T1000 (cell line): ENCODE data around the gene TBPL2.
A peak's percentile ranks its signal among the peaks of the same experiment; 100 is the strongest.
"Not testable (repeated sequence)": the region's sequence is repeated elsewhere in the genome, so short reads cannot be mapped to it uniquely, and the experiment has no call there.

ENCODE experiments used
- DNase-seq: peaks from one replicate; lab custom pipeline; 2025; ENCODE audit warnings: mixed read lengths; lab: John Stamatoyannopoulos, UW

The TBPL2 gene

DNA sequence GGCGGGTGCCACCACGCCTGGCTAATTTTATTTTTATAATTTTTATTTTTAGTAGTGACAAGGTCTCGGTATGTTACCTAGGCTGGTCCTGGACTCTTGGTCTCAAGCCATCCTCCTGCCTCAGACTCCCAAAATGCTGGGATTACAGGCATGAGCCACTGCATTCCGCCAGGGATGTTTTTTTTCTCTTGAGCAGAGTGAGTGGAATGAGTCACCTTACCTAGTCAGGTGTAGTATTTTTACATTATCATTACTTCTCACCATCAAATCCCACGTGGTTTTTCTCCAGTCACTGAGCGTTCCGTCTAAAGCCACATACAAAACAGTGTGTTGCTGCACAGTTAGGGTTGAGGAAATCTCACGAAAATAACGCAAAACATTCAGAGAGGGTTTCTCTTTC is 870 bp upstream of the TBPL2 start:
- no peak for DNase-seq

DNA sequence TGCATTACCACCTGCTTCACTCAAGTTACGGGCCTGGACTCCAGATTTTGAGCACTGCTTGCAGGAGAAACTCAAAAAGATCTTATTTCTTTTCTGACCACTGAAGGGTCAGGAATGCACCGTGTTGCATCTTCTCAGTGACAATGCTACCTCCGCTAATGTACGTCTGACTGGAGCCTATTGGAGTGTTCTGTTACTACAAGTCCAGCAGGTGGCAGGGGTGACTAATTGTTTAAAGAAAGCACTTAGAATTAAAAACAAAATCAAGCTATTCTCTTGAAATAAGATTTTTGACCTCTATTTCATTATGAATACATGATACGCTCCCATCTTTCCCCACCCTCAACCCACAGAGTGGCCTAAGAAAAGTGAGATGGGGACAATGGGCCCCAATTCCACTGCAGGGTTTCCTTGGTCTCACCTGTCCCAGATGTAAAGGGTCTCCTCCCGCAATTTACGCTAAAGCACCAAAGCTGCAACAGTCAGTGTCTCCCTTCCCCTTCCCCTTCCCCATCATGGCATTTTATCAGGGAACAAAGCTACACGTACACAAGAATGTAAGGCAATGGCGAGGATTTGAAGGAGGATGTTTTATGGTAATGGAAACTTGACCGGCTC is 2.2 kb downstream of the TBPL2 start:
- DNase-seq, result no peak

DNA sequence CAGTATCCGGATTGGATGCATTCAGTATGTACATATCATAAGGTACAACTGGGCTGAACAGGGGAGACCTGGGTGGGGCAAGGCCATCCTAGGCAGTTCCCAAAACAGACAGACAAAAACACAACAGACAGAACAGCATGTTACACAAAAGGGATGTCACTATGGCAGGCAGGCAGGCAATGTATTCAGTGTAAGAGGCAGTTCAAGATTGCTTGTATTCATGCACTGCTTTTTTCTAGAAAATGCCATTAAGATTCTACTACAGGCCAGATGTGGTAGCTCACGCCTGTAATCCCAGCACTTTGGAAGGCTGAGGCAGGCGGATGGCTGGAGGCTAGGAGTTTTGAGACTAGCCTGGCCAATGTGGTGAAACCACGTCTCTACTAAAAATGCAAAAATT is 3.5 kb downstream of the TBPL2 start:
- DNase-seq, result no peak

DNA sequence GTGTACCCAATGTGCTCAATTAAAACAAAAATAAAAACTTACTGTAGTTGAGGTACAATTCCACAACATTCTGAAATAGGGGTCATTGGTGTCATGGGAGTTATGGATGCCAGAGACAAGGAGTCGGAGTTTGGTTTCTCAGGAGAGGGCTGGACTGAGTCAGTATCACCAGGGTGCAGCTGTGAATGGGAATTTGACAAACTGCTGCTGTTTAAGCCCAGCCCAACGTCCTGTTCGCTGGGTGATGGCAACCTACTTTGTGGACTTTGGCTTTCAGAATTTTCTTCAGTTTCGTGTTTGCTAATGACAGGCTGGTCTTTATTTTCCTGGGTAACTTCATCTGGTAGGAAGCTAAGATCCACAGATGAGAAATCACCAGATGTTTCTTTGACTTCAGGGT is 3.9 kb downstream of the TBPL2 start:
- DNase-seq, result no peak

DNA sequence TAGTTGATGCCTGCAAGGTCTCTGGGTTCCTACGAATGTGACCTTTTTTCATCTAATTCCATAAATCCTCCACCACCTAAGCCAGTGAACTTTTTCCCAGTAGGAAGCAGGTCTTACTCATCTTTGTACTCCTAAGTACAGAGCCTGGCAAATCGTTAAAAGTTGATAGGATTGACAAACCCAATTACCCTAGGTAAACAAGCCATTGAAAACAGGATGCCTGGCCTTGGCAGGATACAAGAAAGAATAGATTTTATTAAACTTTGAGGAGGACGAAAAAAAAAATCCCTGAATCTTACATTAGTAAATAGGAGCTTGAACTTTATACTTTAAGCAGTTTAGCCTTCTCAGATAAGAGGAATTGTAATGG is 5.6 kb downstream of the TBPL2 start:
- DNase-seq, result no peak

DNA sequence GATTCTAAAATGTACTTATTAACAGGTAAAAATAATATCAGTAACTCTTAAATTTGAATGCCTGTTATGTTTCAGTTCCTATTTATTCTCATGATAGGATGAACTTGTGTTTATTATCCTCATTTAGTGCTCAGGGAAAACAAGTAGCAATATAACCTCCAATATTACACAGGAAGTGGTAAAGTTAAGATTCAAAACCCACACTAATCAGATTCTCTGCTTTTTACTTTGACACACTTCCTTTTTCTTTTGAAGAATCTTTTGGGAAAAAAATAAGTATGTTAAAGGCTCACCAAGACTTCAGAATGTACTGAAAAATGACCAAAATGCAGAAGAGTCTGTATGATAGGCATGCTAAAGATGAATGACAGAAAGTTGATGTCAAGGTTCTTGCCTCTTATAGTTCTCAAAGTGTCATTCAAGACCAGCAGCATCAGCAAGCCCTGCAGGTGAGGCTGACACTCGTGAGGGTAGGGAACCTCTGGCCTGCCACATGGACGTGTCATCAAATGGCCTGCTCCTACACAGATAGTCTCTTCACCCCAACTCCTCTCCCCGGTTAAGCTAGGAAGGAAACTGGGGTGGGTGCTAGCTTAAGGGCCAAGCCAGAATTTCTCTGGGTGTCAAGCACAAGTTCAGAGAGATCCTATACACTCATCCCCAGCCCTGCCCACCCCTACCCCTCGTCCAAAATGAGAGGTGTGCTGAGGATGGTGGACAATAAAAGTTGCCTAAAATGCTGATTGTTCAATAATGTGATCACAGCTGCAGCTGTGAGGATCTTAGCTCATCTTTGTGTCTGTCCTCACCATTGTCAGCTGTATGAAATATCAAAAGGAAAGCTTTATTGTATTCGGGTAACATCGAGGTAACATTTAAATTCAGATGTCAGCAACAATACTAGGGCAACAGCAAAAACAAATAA is 6.3 kb downstream of the TBPL2 start:
- DNase-seq, result no peak

DNA sequence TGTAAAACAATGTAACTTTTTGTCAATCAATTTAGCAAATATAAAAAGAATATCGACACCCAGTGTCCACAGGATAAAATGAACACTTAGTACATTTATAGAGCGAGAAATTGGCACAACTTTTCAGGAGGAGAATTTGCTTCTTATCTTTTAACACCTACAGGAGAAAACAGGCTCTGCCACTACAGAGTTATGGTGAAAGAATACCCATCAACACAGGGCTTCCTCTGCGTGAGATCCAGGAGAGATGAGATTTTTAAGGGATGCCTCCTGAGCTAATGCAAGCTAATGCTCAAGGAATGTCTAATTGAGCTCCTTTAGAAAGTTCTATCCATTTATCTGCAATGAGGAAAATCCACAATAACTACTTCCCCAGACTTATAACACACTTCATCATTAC is 7.8 kb downstream of the TBPL2 start:
- no peak for DNase-seq

DNA sequence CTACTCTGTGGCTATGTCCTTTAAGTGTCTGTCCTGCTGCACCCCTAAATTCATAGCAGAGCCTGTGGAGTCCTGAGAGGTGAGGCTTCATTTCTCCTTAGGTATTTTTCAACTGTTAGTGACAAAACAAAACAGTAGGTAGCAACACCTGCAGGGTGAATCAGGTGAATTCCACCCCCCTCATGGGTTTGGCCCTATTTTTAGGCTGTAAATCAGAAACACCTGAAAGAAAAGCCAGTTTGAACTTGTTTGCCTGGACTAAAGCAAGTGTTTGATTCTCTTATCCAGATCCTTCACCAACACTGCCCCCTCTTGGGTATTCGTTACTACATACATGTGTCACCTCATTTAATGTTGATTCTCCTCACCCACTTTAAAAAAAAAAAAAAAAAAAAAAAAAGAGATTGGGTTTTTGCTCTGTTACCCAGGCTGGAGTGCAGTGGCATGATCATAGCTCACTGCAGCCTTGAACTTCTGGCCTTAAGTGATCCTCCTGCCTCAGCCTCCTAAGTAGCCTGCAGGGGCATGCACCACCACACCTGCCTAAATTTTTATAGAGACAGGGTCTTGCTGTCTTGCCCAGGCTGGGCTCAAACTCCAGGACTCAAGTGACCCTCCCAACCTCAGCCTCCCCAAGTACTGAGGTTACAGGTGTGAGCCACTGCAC is 10.3 kb downstream of the TBPL2 start:
- peak; percentile 8 for DNase-seq

DNA sequence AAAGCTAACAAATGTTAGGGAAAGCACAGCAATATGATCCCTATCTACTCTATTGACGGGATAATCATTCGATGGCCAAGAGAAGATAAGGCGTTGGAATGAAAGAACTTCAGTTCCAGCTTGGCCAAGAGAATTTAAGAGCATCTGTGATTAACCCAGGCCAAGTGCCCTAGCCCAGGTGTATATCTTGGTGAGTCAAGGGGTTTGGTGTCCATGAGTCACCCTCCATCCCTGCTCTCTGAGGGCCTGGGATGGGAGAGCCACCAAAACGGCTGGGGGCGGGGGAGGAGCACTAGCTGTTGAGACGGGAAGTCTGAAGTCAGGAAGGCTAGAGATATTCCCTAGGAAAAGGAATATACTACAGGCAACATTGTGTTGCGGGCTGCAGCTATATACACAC is 13.0 kb downstream of the TBPL2 start:
- DNase-seq, result no peak

DNA sequence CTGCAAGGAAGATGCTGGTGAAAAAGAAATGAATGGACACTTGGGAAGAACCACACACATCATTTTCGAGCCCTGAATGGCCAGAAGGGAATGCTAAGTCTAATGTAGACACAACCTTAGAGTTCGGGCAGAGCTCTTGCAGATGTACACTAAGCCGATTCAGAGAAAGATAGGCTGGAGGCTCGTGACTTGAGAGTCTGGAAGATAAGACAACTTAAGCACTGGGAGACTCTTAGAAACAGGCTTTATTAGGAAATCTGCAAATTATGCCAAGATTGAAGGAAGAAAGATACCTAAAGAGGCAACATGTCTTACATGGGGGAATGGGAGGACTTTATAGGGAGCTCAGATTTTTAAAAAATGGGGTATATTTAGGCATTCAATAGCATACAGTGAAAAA is 13.5 kb downstream of the TBPL2 start:
- DNase-seq, result no peak

DNA sequence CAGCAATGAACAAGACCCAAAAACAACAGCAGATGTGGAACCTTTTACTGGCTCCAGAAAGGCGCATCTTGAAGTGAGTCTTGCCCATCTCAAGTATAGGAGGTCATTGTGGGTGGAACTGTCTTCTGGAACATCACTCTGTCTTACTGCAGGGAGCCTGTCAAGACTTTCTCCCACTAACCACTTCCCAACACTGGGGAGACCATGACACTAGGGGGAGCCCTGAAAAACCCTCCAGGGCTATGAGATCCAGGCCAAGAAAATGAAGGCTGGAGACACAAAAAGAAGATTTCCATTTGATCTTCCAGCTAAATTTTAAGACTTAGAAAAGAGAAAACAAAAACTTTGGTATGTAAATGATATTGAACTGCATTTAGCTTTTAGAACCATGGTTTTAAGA is 15.3 kb downstream of the TBPL2 start:
- DNase-seq, result no peak

DNA sequence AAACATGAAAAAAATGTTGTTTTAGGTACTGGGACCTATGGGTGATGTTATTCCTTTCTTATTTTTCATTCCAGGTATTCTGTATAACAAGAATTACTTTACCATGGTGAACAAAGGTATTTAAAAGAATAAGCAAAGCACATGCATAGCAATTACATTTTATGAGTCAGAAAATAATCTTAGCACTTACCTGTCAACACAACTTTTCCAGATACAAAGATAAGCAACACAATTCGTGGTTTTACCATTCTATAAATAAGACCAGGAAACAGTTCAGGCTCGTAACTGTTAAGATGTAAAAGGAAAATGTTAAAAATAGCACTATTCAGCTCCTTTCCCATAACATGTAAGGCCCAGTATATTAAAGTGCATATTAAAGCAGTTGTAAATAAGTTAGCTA is 16.4 kb downstream of the TBPL2 start:
- DNase-seq, result no peak

DNA sequence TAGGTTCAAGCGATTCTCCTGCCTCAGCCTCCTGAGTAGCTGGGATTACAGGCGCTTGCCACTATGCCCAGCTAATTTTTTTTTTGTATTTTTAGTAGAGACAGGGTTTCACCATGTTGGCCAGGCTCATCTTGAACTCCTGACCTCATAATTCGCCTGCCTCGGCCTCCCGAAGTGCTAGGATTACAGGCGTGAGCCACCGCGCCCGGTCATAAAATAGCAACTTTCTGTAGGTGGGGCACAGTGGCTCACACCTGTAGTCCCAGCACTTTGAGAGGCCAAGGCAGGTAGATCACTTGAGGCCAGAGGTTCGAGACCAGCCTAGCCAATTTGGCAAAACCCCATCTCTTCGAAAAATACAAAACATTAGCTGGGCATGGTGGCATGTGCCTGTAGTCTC is 18.1 kb downstream of the TBPL2 start:
- DNase-seq, result not testable (repeated sequence)

DNA sequence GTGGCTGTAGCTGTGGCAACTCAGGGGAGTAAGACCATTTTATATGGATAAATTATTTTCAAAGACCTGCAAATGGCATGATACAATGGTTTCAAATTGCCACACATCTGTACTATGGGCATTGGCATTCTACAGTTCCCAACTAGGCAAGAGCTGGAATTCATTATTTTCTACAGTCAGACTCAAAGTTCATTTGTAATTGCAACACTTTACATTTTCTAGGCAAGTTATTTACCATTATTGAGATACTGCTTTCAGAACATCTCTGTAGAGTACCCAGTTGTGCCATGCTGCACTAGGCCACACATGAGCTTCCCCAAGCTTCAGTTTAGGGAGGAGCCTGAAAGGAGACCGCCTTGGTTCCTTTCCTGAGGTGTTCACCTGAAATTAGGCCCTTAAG is 20.8 kb downstream of the TBPL2 start:
- no peak for DNase-seq

DNA sequence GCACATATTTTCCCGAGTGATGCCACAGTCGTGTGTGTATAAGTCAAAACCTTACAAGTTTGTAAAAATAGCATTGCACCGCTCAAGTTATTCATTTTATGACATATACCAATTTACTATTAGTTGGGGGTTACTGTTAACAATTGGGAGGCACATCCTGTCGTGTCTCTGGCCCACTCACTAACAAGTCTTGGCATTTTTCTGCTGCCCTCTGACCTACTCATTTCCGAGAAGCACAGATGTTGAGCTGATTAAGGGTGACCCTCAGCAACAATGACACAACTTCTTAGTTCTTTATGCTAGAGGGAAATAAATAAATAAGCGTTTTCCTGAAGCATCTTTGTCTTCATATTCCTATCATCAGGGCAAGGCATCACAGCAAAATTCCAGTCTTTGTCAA is 22.0 kb downstream of the TBPL2 start:
- no peak for DNase-seq

DNA sequence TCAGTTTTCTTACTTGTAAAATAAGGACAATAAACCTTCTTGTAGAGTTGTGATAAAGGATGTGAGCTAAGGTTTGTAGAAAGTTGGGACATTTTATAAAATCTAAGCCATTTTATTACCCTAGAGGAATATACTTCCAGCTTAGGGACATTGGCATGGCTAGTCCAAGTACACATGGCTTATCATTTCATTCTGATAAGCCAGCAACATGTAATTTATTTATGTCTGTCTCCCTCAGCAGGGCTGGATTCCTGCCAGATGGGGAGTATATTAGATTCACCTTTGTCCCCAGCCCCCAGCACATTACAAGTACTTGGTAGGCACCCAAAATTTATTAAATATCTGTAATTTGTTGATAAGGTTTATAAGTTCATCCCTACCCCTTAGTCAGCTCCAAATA is 22.5 kb downstream of the TBPL2 start:
- no peak for DNase-seq

DNA sequence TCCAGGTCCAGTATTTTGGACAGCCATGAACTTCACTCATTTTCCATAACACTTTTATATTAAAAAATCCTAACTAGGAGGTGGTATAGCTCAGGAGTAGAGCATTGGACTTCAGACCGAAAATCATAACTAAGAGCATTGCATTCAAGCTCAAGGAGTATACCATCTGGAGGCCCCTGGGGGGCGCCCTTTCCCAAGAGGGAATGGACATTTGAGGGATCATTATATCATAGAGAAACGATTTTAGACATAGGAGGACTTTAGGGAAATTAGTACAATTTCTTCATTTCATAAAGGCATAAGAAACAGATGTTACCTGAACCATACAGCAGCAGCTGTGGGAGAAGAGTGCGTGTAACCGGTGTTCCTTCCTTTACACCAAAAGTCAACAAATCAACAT is 23.6 kb downstream of the TBPL2 start:
- DNase-seq, result no peak

DNA sequence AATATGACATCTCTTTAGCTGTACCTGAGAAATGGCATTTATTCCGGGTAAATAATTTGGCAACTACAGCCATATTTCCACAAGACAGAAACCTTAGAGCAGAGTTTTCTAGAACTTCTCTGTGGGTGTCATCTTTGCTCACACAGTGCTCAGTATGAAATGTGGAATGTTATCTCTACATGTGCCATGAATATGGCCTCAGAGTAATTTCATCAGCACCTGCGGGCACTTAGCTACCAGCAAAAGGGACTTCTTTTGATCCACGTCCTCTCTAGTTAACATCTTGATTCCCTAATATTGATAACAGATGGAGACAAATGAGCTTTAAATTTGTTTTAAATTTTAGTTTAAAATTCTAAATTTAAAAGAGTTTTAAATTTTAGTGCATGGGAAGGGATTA is 25.9 kb downstream of the TBPL2 start:
- no peak for DNase-seq

DNA sequence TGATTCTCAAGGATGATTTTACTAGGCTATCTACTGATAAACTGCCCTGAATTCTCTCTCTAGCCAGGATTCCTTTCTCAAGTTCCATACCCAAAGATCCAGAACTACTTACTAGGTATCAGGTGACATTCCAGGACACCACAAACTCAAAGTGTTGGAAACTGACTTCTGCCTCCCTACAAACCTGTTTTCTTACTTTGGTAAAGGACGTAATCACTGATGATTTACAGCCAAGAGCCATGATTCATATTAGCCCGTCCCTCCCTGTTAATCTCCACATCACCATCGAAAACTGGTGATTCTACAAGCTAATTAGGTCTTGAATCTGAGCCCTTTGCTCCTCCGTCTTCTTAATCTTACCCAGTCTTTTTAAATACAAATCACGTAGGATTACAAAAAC is 27.7 kb downstream of the TBPL2 start:
- no peak for DNase-seq

DNA sequence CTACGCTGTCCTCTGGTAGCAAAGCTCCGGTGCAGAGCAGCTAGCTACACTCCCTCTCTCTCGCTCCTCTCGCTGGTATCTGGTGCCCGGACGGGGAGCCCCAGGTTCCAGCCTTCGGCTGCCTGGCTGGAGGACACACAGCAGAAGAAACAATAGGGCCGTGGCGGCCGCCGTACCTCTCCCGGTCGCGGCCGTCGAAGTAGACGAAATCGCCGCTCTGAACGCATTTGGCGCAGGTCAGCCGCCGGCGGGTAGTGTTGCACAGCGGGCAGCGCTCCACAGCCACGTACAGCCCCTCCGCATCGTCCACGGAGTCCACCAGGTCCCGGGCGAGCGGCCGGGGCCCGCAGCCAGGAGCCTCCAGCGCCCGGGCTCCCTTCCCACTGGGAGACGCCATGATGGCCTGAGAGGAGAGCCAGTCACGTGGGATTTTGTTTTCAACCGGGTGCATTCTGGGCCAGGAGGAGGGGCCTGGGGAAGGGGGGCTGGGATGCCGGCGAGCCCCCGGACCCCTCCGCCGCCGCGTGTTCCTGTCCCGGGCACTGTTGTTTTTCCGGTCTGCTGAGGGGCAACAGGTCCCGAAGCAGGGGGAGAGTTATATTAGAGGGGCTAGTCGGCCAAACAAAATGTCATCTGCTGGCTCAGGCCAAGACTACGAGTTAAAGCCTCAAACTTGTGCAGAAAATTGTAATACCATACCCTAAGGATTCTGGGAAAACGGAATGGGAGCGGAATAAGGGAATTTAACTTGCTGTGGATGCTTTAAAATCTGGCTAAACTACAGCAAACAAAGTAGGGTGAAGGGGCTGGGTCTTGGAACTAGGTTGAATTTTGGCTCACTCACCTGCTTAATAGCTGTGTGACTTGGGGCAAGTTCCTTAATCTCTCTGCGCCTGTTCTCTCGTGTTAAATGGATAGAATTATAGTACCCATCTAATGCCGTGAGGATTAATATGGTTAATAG is 28.7 kb downstream of the TBPL2 start, which contains the start of gene ATG14:
TSS of gene ATG14 (minus strand) at position 405 of the 964 bp plus-strand sequence. CDS start at position 397, 8 bp downstream.
- DNase-seq, result peak; percentile 61

DNA sequence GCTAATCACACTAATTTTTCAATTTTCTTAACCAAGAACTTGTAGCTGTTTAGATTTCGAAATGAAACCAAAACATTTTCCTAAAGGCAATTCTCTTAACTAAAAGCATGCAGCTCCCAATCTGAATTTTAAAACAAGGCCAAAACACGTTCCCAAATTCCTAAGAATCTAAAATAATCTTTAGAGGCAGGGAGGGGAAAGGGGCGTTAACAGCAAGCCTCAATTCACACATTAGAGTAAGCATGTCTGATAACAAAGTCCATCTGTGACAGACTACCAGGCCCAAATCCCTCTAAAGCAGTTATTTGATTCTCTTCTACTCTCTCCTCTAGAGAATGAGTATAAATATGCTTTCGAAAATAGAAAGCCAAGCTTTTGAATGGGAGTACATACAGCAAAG is 29.5 kb downstream of the TBPL2 start:
- no peak for DNase-seq
